Measurements from ENCODE around the gene PRDM12.

Gene PRDM12

GRCh38 chr9:130664251-130665028, at the start of gene PRDM12:
PRDM12 (plus strand) TSS chr9:130664594; CDS start chr9:130664654, 60 bp downstream.
- no peak for TF ChIP-seq CTCF (conservative IDR thresholded peaks at IDR 0.05)

GRCh38 chr9:130616451-130616850, 47.9 kb upstream of the PRDM12 start:
- no peak overlapping the region for H3K27ac ChIP-seq
- no peak for TF ChIP-seq CTCF (conservative IDR thresholded peaks at IDR 0.05)

More at GRCh38 chr9:130664251-130665028, at the start of gene PRDM12:
- no peak within 1 kb of the TSS for H3K27ac ChIP-seq

GRCh38 chr9:130623466-130623865, 40.9 kb upstream of the PRDM12 start:
- no peak for TF ChIP-seq CTCF (conservative IDR thresholded peaks at IDR 0.05)
- no peak overlapping the region for H3K27ac ChIP-seq

- H3K27ac ChIP-seq: no peak overlapping the region
- TF ChIP-seq CTCF (conservative IDR thresholded peaks at IDR 0.05): no peak
These were observed 40.2 kb upstream of the PRDM12 start for GRCh38 chr9:130624154-130624553.

- no peak overlapping the region for H3K27ac ChIP-seq
- TF ChIP-seq CTCF (conservative IDR thresholded peaks at IDR 0.05): peak; percentile 43
These were observed 38.0 kb upstream of the PRDM12 start for GRCh38 chr9:130626249-130626996.

GRCh38 chr9:130627051-130627450, 37.3 kb upstream of the PRDM12 start:
- H3K27ac ChIP-seq: no peak overlapping the region
- no peak for TF ChIP-seq CTCF (conservative IDR thresholded peaks at IDR 0.05)
